ENCODE results near the gene TARP.

The TARP gene

GRCh38 chr7:38229884-38230642 is 43.4 kb downstream of the TARP start:
- no peak for TF ChIP-seq REST (IDR thresholded peaks at IDR 0.05; ENCODE audit: insufficient read depth in 1 of 2, low read depth in 2 of 2, low read length in 2 of 2)
- TF ChIP-seq TAF1 (IDR thresholded peaks at IDR 0.05; ENCODE audit: borderline replicate concordance, insufficient read depth, low read length) = no peak
- no peak for TF ChIP-seq SIN3A (IDR thresholded peaks at IDR 0.05; ENCODE audit: borderline replicate concordance, insufficient read depth, low read length)
- no peak for TF ChIP-seq FOXP2 (optimal IDR thresholded peaks at IDR 0.05; ENCODE audit: borderline replicate concordance, extremely low read depth, extremely low read length, insufficient read depth)
- TF ChIP-seq POLR2AphosphoS5 (IDR thresholded peaks at IDR 0.05; ENCODE audit: low read depth, low read length) = no peak

- TF ChIP-seq POLR2AphosphoS5 (IDR thresholded peaks at IDR 0.05; ENCODE audit: low read depth, low read length) = no peak
- TF ChIP-seq REST (IDR thresholded peaks at IDR 0.05; ENCODE audit: insufficient read depth in 1 of 2, low read depth in 2 of 2, low read length in 2 of 2) = no peak
- no peak for TF ChIP-seq SIN3A (IDR thresholded peaks at IDR 0.05; ENCODE audit: borderline replicate concordance, insufficient read depth, low read length)
Measured at GRCh38 chr7:38229386-38229785, 44.0 kb downstream of the TARP start.

- no peak for TF ChIP-seq POLR2AphosphoS5 (IDR thresholded peaks at IDR 0.05; ENCODE audit: low read depth, low read length)
- no peak for TF ChIP-seq SIN3A (IDR thresholded peaks at IDR 0.05; ENCODE audit: borderline replicate concordance, insufficient read depth, low read length)
- no peak for TF ChIP-seq FOXP2 (optimal IDR thresholded peaks at IDR 0.05; ENCODE audit: borderline replicate concordance, extremely low read depth, extremely low read length, insufficient read depth)
- no peak for TF ChIP-seq REST (IDR thresholded peaks at IDR 0.05; ENCODE audit: insufficient read depth in 1 of 2, low read depth in 2 of 2, low read length in 2 of 2)
- TF ChIP-seq TAF1 (IDR thresholded peaks at IDR 0.05; ENCODE audit: borderline replicate concordance, insufficient read depth, low read length) = no peak
Measured at GRCh38 chr7:38224392-38224791, 49.0 kb downstream of the TARP start.

GRCh38 chr7:38223306-38223705 is 50.1 kb downstream of the TARP start:
- TF ChIP-seq TAF1 (IDR thresholded peaks at IDR 0.05; ENCODE audit: borderline replicate concordance, insufficient read depth, low read length) (no peak), SIN3A (IDR thresholded peaks at IDR 0.05; ENCODE audit: borderline replicate concordance, insufficient read depth, low read length) (no peak), REST (IDR thresholded peaks at IDR 0.05; ENCODE audit: insufficient read depth in 1 of 2, low read depth in 2 of 2, low read length in 2 of 2) (no peak), POLR2AphosphoS5 (IDR thresholded peaks at IDR 0.05; ENCODE audit: low read depth, low read length) (no peak), FOXP2 (optimal IDR thresholded peaks at IDR 0.05; ENCODE audit: borderline replicate concordance, extremely low read depth, extremely low read length, insufficient read depth) (no peak)
